Spleen (tissue), 7 donors: ENCODE data around the gene METRNL.
"Not testable (repeated sequence)": the region's sequence is repeated elsewhere in the genome, so short reads cannot be mapped to it uniquely, and the experiment has no call there.

Source experiments
- POLR2A ChIP-seq, 3 donors: fragments of 450-650 bp; IDR thresholded peaks; one replicate each; pipeline ENCODE4 v1.5.1; 2017; ENCODE audit warnings: antibody characterized with exemption in 3 of 3, mild to moderate bottlenecking in 1 of 3
- TF ChIP-seq, protein P1 (sequence below), 11 experiments: fragments of 200-600 bp in 7 of 11; fragments of 450-650 bp in 4 of 11; sonication (generic) in 4 of 11; IDR thresholded peaks in 8 of 11; conservative IDR thresholded peaks in 3 of 11; 1 replicate in 7 of 11; 2 replicates in 4 of 11; pipeline versions ENCODE4 v1.4.0 to v1.8.0; 2016 to 2021; ENCODE audit warnings: antibody characterized with exemption in 11 of 11, inconsistent platforms in 4 of 11, mild to moderate bottlenecking in 1 of 11
- donor health status: DM: no; HTN: no; CAD: no; lungs with moderate emphysema.
- donor health status: DM: no; HTN: no; CAD: no.
- donor health status: DM: no; HTN: no; CAD: no.

DNA sequence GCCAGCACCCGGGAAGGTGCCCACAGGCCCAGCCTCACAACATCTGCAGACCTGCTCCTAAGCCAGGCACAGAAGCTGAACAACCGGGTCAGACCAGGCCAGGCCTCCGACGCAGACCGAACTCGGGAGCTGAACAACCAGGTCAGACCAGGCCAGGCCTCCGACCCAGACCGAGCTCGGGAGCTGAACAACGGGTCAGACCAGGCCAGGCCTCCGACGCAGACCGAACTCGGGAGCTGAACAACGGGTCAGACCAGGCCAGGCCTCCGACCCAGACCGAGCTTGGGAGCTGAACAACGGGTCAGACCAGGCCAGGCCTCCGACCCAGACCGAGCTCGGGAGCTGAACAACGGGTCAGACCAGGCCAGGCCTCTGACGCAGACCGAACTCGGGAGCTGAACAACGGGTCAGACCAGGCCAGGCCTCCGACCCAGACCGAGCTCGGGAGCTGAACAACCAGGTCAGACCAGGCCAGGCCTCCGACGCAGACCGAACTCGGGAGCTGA lies 47.4 kb upstream of the METRNL start:
- TF ChIP-seq POLR2A (IDR thresholded peaks at IDR 0.05), result not testable (repeated sequence)
- TF ChIP-seq, protein P1, sequence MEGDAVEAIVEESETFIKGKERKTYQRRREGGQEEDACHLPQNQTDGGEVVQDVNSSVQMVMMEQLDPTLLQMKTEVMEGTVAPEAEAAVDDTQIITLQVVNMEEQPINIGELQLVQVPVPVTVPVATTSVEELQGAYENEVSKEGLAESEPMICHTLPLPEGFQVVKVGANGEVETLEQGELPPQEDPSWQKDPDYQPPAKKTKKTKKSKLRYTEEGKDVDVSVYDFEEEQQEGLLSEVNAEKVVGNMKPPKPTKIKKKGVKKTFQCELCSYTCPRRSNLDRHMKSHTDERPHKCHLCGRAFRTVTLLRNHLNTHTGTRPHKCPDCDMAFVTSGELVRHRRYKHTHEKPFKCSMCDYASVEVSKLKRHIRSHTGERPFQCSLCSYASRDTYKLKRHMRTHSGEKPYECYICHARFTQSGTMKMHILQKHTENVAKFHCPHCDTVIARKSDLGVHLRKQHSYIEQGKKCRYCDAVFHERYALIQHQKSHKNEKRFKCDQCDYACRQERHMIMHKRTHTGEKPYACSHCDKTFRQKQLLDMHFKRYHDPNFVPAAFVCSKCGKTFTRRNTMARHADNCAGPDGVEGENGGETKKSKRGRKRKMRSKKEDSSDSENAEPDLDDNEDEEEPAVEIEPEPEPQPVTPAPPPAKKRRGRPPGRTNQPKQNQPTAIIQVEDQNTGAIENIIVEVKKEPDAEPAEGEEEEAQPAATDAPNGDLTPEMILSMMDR (IDR thresholded peaks at IDR 0.05 in 8 of 11, conservative IDR thresholded peaks at IDR 0.05 in 3 of 11), result not testable (repeated sequence)
